Measurements from ENCODE around the gene RSRC1. TPM values are rescaled to one million over a fixed set of nuclear protein-coding genes. Genes with fewer than 3 reads are reported as not detected.

The RSRC1 gene
- total and polyA plus RNA-seq, 2 of the 13 experiments (the other 11 are each of a cell fraction or from before 2014, with no cell fraction given): 4.9 to 63.0 TPM

DNA sequence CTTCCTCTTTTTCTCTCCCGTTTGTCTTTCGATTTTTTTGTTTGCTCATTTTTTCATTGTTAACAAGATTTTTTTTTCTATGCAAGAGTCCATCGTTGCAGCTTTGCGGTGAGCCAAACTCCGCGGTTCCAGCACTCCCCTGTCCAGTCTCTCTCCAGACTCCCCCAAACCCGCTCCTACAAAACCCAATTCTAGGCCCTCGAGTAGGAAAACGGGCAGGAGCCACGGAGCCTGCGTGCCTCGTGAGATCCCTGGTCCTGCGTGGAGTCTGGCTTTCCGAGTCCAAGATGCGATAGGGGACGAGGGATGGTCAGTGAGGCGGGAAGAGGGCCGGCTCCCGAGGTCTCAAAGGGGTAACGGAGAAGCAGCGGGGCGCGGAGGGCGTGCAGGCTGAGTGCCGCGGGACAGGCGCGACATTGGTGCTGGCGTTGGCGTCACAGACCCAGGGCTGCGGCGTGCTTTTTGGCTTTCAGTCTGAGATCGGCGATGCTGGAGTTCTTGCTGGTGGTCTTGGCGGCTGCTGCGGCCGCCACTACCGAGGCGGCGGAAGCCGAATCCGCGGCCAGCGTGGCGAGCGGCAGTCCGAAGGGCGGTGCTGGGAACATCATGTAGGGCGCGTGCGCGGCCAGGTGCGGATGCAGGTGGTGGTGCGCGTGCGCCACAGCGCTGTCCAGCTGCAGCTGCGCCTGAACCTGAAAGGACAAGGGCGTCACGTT, 12.1 kb upstream of the RSRC1 start (continued):
- TF ChIP-seq NR1H2 (CRISPR knock-in tag; IDR thresholded peaks at IDR 0.05; ENCODE audit: borderline replicate concordance, low read depth): peak; percentile 92; the same call in 1 of the 2 replicates
- TF ChIP-seq PHF20 (CRISPR knock-in tag; IDR thresholded peaks at IDR 0.05): peak; percentile 71
- TF ChIP-seq ZNF670 (CRISPR knock-in tag; IDR thresholded peaks at IDR 0.05; ENCODE audit: borderline replicate concordance): no peak; the same call in 1 of the 2 replicates
- TF ChIP-seq ZNF747 (CRISPR knock-in tag; IDR thresholded peaks at IDR 0.05; ENCODE audit: borderline replicate concordance): peak; percentile 96
- TF ChIP-seq POLR2AphosphoS2 (IDR thresholded peaks at IDR 0.05; ENCODE audit: low read depth, low read length): no peak
- TF ChIP-seq, protein P1, sequence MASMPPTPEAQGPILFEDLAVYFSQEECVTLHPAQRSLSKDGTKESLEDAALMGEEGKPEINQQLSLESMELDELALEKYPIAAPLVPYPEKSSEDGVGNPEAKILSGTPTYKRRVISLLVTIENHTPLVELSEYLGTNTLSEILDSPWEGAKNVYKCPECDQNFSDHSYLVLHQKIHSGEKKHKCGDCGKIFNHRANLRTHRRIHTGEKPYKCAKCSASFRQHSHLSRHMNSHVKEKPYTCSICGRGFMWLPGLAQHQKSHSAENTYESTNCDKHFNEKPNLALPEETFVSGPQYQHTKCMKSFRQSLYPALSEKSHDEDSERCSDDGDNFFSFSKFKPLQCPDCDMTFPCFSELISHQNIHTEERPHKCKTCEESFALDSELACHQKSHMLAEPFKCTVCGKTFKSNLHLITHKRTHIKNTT (CRISPR knock-in tag; IDR thresholded peaks at IDR 0.05): no peak
- TF ChIP-seq ZNF816 (CRISPR knock-in tag; IDR thresholded peaks at IDR 0.05; ENCODE audit: borderline replicate concordance): 0 out of 2 replicates have a peak, but pooled peaks have one; percentile 76
- peak; percentile 81 to 85; a peak in 2 of 4 replicates for TF ChIP-seq KLF16 (CRISPR knock-in tag; IDR thresholded peaks at IDR 0.05)
- TF ChIP-seq, protein P2, sequence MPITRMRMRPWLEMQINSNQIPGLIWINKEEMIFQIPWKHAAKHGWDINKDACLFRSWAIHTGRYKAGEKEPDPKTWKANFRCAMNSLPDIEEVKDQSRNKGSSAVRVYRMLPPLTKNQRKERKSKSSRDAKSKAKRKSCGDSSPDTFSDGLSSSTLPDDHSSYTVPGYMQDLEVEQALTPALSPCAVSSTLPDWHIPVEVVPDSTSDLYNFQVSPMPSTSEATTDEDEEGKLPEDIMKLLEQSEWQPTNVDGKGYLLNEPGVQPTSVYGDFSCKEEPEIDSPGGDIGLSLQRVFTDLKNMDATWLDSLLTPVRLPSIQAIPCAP (CRISPR knock-in tag; IDR thresholded peaks at IDR 0.05; ENCODE audit: low read depth): peak; percentile 90; the same call in 1 of the 2 replicates
- peak; percentile 71; the same call in 1 of the 2 replicates for TF ChIP-seq ZNF557 (CRISPR knock-in tag; IDR thresholded peaks at IDR 0.05)
- peak; percentile 80; the same call in 1 of the 2 replicates for TF ChIP-seq ZNF124 (CRISPR knock-in tag; IDR thresholded peaks at IDR 0.05)
- TF ChIP-seq, protein P3, sequence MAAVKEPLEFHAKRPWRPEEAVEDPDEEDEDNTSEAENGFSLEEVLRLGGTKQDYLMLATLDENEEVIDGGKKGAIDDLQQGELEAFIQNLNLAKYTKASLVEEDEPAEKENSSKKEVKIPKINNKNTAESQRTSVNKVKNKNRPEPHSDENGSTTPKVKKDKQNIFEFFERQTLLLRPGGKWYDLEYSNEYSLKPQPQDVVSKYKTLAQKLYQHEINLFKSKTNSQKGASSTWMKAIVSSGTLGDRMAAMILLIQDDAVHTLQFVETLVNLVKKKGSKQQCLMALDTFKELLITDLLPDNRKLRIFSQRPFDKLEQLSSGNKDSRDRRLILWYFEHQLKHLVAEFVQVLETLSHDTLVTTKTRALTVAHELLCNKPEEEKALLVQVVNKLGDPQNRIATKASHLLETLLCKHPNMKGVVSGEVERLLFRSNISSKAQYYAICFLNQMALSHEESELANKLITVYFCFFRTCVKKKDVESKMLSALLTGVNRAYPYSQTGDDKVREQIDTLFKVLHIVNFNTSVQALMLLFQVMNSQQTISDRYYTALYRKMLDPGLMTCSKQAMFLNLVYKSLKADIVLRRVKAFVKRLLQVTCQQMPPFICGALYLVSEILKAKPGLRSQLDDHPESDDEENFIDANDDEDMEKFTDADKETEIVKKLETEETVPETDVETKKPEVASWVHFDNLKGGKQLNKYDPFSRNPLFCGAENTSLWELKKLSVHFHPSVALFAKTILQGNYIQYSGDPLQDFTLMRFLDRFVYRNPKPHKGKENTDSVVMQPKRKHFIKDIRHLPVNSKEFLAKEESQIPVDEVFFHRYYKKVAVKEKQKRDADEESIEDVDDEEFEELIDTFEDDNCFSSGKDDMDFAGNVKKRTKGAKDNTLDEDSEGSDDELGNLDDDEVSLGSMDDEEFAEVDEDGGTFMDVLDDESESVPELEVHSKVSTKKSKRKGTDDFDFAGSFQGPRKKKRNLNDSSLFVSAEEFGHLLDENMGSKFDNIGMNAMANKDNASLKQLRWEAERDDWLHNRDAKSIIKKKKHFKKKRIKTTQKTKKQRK (IDR thresholded peaks at IDR 0.05; ENCODE audit: low read length): no peak
- TF ChIP-seq, protein P4, sequence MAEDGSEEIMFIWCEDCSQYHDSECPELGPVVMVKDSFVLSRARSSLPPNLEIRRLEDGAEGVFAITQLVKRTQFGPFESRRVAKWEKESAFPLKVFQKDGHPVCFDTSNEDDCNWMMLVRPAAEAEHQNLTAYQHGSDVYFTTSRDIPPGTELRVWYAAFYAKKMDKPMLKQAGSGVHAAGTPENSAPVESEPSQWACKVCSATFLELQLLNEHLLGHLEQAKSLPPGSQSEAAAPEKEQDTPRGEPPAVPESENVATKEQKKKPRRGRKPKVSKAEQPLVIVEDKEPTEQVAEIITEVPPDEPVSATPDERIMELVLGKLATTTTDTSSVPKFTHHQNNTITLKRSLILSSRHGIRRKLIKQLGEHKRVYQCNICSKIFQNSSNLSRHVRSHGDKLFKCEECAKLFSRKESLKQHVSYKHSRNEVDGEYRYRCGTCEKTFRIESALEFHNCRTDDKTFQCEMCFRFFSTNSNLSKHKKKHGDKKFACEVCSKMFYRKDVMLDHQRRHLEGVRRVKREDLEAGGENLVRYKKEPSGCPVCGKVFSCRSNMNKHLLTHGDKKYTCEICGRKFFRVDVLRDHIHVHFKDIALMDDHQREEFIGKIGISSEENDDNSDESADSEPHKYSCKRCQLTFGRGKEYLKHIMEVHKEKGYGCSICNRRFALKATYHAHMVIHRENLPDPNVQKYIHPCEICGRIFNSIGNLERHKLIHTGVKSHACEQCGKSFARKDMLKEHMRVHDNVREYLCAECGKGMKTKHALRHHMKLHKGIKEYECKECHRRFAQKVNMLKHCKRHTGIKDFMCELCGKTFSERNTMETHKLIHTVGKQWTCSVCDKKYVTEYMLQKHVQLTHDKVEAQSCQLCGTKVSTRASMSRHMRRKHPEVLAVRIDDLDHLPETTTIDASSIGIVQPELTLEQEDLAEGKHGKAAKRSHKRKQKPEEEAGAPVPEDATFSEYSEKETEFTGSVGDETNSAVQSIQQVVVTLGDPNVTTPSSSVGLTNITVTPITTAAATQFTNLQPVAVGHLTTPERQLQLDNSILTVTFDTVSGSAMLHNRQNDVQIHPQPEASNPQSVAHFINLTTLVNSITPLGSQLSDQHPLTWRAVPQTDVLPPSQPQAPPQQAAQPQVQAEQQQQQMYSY (CRISPR knock-in tag; IDR thresholded peaks at IDR 0.05): peak; percentile 63; the same call in 1 of the 2 replicates
- no peak for TF ChIP-seq JUNB (CRISPR knock-in tag; IDR thresholded peaks at IDR 0.05; ENCODE audit: borderline replicate concordance)
- TF ChIP-seq HNRNPUL1 (IDR thresholded peaks at IDR 0.05; ENCODE audit: low read depth, low read length): no peak
- TF ChIP-seq MXI1 (IDR thresholded peaks at IDR 0.05; ENCODE audit: borderline replicate concordance, low read depth, low read length): peak; percentile 81; the same call in 1 of the 3 replicates
- TF ChIP-seq TRIM24 (CRISPR knock-in tag; IDR thresholded peaks at IDR 0.05): no peak
- TF ChIP-seq SOX5 (CRISPR knock-in tag; IDR thresholded peaks at IDR 0.05; ENCODE audit: borderline replicate concordance): no peak
- peak; percentile 91 for TF ChIP-seq TP53 (CRISPR knock-in tag; conservative IDR thresholded peaks at IDR 0.05)
- peak; percentile 90 for TF ChIP-seq MED13 (CRISPR knock-in tag; IDR thresholded peaks at IDR 0.05)

Measured in HepG2 (cell line).